Common myeloid progenitor, CD34-positive (primary cell): ENCODE results near the gene SLC38A4.

Experiments used
- CTCF ChIA-PET: fragments of 350-600 bp; sonication (Branson Sonifier 250); formaldehyde crosslinking; loops from one replicate; lab custom pipeline; 2021; ENCODE audit warnings: antibody characterized with exemption; lab: Charles Lee
- POLR2A ChIA-PET: fragments of 350-600 bp; sonication (Branson Sonifier 250); formaldehyde crosslinking; loops from one replicate; lab custom pipeline; 2021; ENCODE audit warnings: antibody characterized with exemption; lab: Charles Lee
- DNase-seq, 3 donors: peaks; one replicate each; pipeline versions ENCODE4 v3.0.0 to v3.0.0-alpha.2; 2013
- H3K27ac ChIP-seq, 2 experiments: 1 replicate in 1 of 2; 2 replicates in 1 of 2; pipeline ENCODE4 v1.7.0; 2013; ENCODE audit warnings: inconsistent platforms in 2 of 2, low read length in 2 of 2, mild to moderate bottlenecking in 2 of 2, low read depth in 1 of 2, moderate library complexity in 1 of 2; ENCODE audit not compliant: severe bottlenecking in 2 of 2, insufficient read depth in 1 of 2, poor library complexity in 1 of 2
- H3K27me3 ChIP-seq, 5 experiments: replicated peaks in 2 of 5; 1 replicate in 3 of 5; 2 replicates in 2 of 5; pipeline versions ENCODE4 v1.6.1 to v1.7.0; 2013; ENCODE audit warnings: low read length in 4 of 5, mild to moderate bottlenecking in 2 of 5, moderate library complexity in 2 of 5, inconsistent platforms in 1 of 5; ENCODE audit not compliant: insufficient read depth in 5 of 5, control insufficient read depth in 4 of 5
- H3K36me3 ChIP-seq, 4 experiments: 1 replicate in 2 of 4; 2 replicates in 2 of 4; pipeline versions ENCODE4 v1.6.1 to v1.7.0; 2013; ENCODE audit warnings: low read length in 3 of 4, control low read depth in 1 of 4, mild to moderate bottlenecking in 1 of 4; ENCODE audit not compliant: control insufficient read depth in 4 of 4, insufficient read depth in 4 of 4
- H3K4me1 ChIP-seq, 4 experiments: 1 replicate in 3 of 4; 2 replicates in 1 of 4; pipeline versions ENCODE4 v1.6.1 to v1.7.1; 2013; ENCODE audit warnings: low read length in 3 of 4, mild to moderate bottlenecking in 3 of 4, control low read depth in 1 of 4, inconsistent platforms in 1 of 4, moderate library complexity in 1 of 4; ENCODE audit not compliant: control insufficient read depth in 4 of 4, insufficient read depth in 4 of 4; ENCODE audit errors: control extremely low read depth in 1 of 4
- H3K4me3 ChIP-seq, 7 experiments: 1 replicate in 4 of 7; 2 replicates in 3 of 7; pipeline versions ENCODE4 v1.5.1 to v1.7.0; 2013; ENCODE audit warnings: mild to moderate bottlenecking in 7 of 7, low read length in 6 of 7, moderate library complexity in 6 of 7, inconsistent platforms in 2 of 7, low read depth in 2 of 7, control low read depth in 1 of 7; ENCODE audit not compliant: insufficient read depth in 4 of 7, control insufficient read depth in 1 of 7; ENCODE audit errors: extremely low read depth in 1 of 7
- H3K9me3 ChIP-seq, 5 experiments: 1 replicate in 4 of 5; 2 replicates in 1 of 5; pipeline versions ENCODE4 v1.6.1 to v1.7.1; 2013; ENCODE audit warnings: low read length in 4 of 5, mild to moderate bottlenecking in 2 of 5, inconsistent platforms in 1 of 5, low read depth in 1 of 5, moderate library complexity in 1 of 5; ENCODE audit not compliant: control insufficient read depth in 4 of 5, insufficient read depth in 2 of 5; ENCODE audit errors: control extremely low read depth in 1 of 5
- WGBS: methylation state at CpG from one replicate; pipeline ENCODE4 v1.1.5; 2013; ENCODE audit not compliant: insufficient coverage; 5-methylcytosine and 5-hydroxymethylcytosine counted together

SLC38A4 gene

DNA sequence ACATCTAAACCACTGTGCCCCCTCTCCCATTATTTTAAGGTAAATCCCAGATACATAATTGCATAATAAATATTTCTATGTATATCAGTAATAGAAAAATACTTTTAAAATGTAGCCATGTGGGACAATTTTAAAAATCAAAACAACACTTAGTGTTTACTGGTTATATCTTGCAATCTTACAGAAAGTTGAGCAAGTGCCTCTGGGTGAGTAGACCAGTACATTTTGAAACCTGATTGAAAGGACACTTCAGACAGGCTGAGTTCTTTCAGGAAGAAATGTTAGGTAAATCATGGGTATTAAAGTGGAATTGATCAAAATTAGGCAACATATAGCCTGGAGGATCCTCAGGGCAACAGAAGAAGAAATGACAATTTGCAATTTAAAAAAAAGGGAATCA, 7.2 kb downstream of the SLC38A4 start:
- H3K36me3 ChIP-seq, result no peaks in the 10 kb centered on the region
- H3K9me3 ChIP-seq, result peaks cover 0 to 2% (median 0%) of the 10 kb centered on the region in 5 experiments
- CTCF ChIA-PET, result no interaction called here
- H3K4me3 ChIP-seq, result no peak overlapping the region
- H3K27ac ChIP-seq, result no peak overlapping the region
- DNase-seq, result no peak
- POLR2A ChIA-PET, result no interaction called here
- H3K27me3 ChIP-seq, result peaks cover 0 to 6% (median 0%) of the 10 kb centered on the region in 5 experiments
- H3K4me1 ChIP-seq, result no peaks in the 10 kb centered on the region

- POLR2A ChIA-PET, result no interaction called here
- Histone ChIP-seq H3K9me3 (no peaks in the 10 kb centered on the region), H3K27me3 (no peaks in the 10 kb centered on the region), H3K4me3 (no peak overlapping the region), H3K36me3 (no peaks in the 10 kb centered on the region), H3K4me1 (no peaks in the 10 kb centered on the region), H3K27ac (no peak overlapping the region)
- no peak for DNase-seq
- WGBS, result no CpG with 5 or more reads among the region's 2 CpGs
- CTCF ChIA-PET, result no interaction called here
Measured at GRCh38 chr12:46815809-46816208, 10.0 kb downstream of the SLC38A4 start.

DNA sequence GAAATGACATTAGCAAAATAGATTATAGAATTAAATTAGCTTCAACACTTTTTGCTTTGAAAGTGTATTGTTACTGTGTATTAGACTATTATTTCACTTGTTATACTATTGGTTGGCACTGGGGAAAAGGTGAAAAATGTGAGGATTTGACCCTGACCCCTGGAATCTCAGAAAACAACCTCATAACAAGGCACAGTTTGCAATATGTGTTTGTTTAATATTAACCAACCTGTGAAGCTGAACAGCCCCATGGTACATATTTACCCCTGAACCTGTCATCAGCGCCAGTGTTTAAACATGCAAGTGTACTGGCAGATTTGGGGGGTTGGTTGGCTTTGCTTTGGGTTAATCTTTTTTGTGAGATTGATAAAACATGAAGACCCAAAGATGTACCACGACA, 11.7 kb downstream of the SLC38A4 start:
- CTCF ChIA-PET, result no interaction called here
- Histone ChIP-seq H3K4me1 (no peaks in the 10 kb centered on the region), H3K9me3 (no peaks in the 10 kb centered on the region), H3K27me3 (no peaks in the 10 kb centered on the region), H3K4me3 (no peak overlapping the region), H3K36me3 (no peaks in the 10 kb centered on the region), H3K27ac (no peak overlapping the region)
- POLR2A ChIA-PET, result no interaction called here
- DNase-seq, result no peak
- no CpG with 5 or more reads among the region's 2 CpGs for WGBS

DNA sequence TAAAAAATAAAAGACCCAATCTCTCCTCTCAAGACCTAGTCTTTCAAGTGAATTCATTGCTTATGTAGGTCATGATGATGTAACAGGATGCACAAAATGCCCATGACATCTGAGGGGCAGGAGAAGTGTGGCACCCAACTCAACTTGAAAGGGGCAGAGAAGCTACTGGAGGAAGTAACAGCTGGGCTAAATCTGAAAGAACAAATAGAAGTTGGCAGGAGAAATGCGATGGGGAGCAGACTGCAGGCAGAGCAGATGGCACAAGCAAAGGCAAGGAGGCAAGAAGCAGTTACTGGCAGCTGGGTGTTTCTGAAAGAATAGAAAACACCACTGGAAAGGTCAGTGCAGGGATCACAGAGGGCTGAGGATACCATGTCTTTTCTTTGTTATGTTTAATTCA, 14.6 kb downstream of the SLC38A4 start:
- CTCF ChIA-PET, result no interaction called here
- Histone ChIP-seq H3K27ac (no peak overlapping the region), H3K9me3 (no peaks in the 10 kb centered on the region), H3K4me1 (no peaks in the 10 kb centered on the region), H3K4me3 (no peak overlapping the region), H3K36me3 (no peaks in the 10 kb centered on the region), H3K27me3 (no peaks in the 10 kb centered on the region)
- POLR2A ChIA-PET, result no interaction called here
- DNase-seq, result no peak
- WGBS, result 100% methylated on average over 1 of the region's 1 CpG

DNA sequence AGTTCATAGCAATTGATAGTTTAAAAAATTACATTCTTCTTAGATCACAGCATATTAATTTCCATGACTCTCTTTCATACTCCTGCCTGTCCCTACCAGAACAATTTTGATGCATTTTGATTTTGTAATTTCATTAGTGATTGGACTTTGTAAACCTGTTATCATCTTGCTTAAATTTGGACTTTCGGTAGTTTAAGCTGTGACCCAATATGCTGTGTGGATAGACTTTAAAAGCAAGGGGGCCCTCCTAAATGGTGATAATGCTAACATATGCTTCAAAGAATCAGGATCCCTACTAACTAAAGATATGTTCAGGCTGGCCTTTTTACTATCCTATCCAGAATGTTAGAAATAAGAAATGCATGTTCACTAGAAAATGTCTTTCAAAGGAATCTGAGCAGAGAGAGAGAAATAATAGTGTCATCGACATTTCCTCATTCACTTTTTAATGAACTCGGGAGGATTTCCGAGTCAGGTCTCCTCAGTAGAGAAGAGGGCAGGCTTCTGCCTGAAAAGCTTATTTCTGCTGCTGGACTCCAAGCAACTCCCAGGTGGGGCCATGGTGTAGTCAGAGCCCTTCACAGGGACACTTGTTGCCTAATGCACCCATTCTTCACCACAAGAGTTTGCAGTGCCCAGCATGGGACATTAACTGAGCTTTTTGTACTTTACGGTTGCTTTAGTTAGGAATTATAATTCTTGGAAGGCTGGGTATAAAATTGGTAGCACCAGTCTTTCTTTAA, 16.7 kb downstream of the SLC38A4 start:
- H3K27ac ChIP-seq, result no peak overlapping the region
- no peak overlapping the region for H3K4me3 ChIP-seq
- no peak for DNase-seq
- H3K4me1 ChIP-seq, result no peaks in the 10 kb centered on the region
- WGBS, result 97% methylated on average over 3 of the region's 5 CpGs
- H3K36me3 ChIP-seq, result no peaks in the 10 kb centered on the region
- CTCF ChIA-PET, result no interaction called here
- H3K27me3 ChIP-seq, result no peaks in the 10 kb centered on the region
- H3K9me3 ChIP-seq, result no peaks in the 10 kb centered on the region
- POLR2A ChIA-PET, result no interaction called here

- CTCF ChIA-PET, result no interaction called here
- no peaks in the 10 kb centered on the region for H3K36me3 ChIP-seq
- H3K4me3 ChIP-seq, result no peak overlapping the region
- no peaks in the 10 kb centered on the region for H3K27me3 ChIP-seq
- DNase-seq, result no peak
- H3K27ac ChIP-seq, result no peak overlapping the region
- POLR2A ChIA-PET, result no interaction called here
- no peaks in the 10 kb centered on the region for H3K4me1 ChIP-seq
- H3K9me3 ChIP-seq, result no peaks in the 10 kb centered on the region
- no CpG with 5 or more reads among the region's 2 CpGs for WGBS
Measured at GRCh38 chr12:46808317-46808716, 17.5 kb downstream of the SLC38A4 start.

DNA sequence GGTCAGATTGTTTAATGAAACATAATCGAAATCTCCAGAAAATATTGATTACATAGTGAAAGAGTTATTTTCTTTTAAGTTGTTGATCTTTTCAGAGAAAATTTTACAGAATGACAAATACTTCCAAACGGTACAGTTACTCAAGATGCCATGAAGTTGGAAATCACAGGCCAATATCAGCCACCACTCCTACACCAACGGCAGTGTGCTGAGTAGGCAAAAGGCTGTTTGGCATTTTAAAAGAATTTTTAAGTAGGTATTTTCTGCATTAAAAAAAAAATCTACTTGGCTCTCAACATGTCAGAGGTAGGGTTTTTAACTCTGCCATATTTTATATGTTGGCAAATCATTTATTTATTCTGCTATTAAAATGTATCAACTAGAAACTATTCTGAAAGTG, 21.7 kb downstream of the SLC38A4 start:
- no peaks in the 10 kb centered on the region for H3K4me1 ChIP-seq
- no peak overlapping the region for H3K4me3 ChIP-seq
- no CpG with 5 or more reads among the region's 3 CpGs for WGBS
- H3K36me3 ChIP-seq, result no peaks in the 10 kb centered on the region
- ChIA-PET POLR2A (interaction anchor here (0.6 kb wide), 1 partner anchor 23 kb away, joined by 3 read pairs; no protein-coding TSS in a partner anchor), CTCF (no interaction called here)
- no peak overlapping the region for H3K27ac ChIP-seq
- DNase-seq, result no peak
- H3K27me3 ChIP-seq, result no peaks in the 10 kb centered on the region
- no peaks in the 10 kb centered on the region for H3K9me3 ChIP-seq
